H1 (cell line): ENCODE measurements around the gene PDE5A. TPM values are rescaled to one million over a fixed set of nuclear protein-coding genes. Genes with fewer than 3 reads are reported as not detected.

Source experiments
- CTCF ChIA-PET: fragments of 300-600 bp; sonication (Branson Sonifier 250); formaldehyde crosslinking; loops from one replicate; lab custom pipeline; 2021; ENCODE audit not compliant: partially characterized antibody; lab: Charles Lee
- POLR2A ChIA-PET: fragments of 300-600 bp; sonication (Branson Sonifier 250); formaldehyde crosslinking; loops from one replicate; lab custom pipeline; 2021; ENCODE audit warnings: inconsistent platforms; ENCODE audit not compliant: partially characterized antibody; lab: Charles Lee
- DNase-seq, 2 experiments: peaks; one replicate each; pipeline versions ENCODE4 v3.0.0 to v3.0.0-alpha.2; 2010 to 2022; ENCODE audit warnings: low spot score in 2 of 2, low read depth in 1 of 2, mixed read lengths in 1 of 2
- FAIRE-seq: peaks from 2 replicates; lab custom pipeline; 2011; peaks lifted over from hg19 to GRCh38; lab: Jason Lieb, UNC
- H2AFZ ChIP-seq: 2 replicates; pipeline ENCODE4 v1.8.1; 2012; ENCODE audit warnings: low read length, inconsistent platforms
- H2AK5ac ChIP-seq: 2 replicates; pipeline ENCODE4 v1.6.1; 2013; ENCODE audit warnings: low read depth, low read length
- H2BK120ac ChIP-seq: replicated peaks from 2 replicates; pipeline ENCODE3; 2013; ENCODE audit warnings: low read depth, low read length, inconsistent platforms
- H2BK12ac ChIP-seq: 2 replicates; pipeline ENCODE4 v1.6.1; 2013; ENCODE audit warnings: low read depth, low read length
- H2BK15ac ChIP-seq: 2 replicates; pipeline ENCODE4 v1.6.1; 2013; ENCODE audit warnings: low read length
- H2BK20ac ChIP-seq: 2 replicates; pipeline ENCODE4 v1.6.1; 2013; ENCODE audit warnings: low read length
- H2BK5ac ChIP-seq: 2 replicates; pipeline ENCODE4 v1.6.1; 2013; ENCODE audit warnings: low read depth, low read length
- H3K14ac ChIP-seq: 2 replicates; pipeline ENCODE4 v1.6.1; 2013; ENCODE audit warnings: inconsistent platforms; ENCODE audit not compliant: insufficient read length
- H3K18ac ChIP-seq: 2 replicates; pipeline ENCODE4 v1.6.1; 2013; ENCODE audit warnings: low read length; ENCODE audit errors: extremely low read depth
- H3K23ac ChIP-seq: 2 replicates; pipeline ENCODE4 v1.6.1; 2013; ENCODE audit warnings: inconsistent platforms; ENCODE audit not compliant: insufficient read length
- H3K23me2 ChIP-seq: 2 replicates; pipeline ENCODE4 v1.6.1; 2013; ENCODE audit warnings: low read depth, low read length
- H3K27ac ChIP-seq: 2 replicates; pipeline ENCODE4 v1.6.1; 2011; ENCODE audit warnings: low read depth, low read length, inconsistent platforms
- H3K27me3 ChIP-seq, 4 experiments: replicated peaks in 1 of 4; 1 replicate in 1 of 4; 2 replicates in 3 of 4; pipeline versions ENCODE4 v1.6.1 to v1.8.1; 2011 to 2013; ENCODE audit warnings: low read length in 3 of 4, mild to moderate bottlenecking in 3 of 4, inconsistent platforms in 2 of 4, mixed read lengths in 2 of 4, moderate library complexity in 1 of 4; ENCODE audit not compliant: control insufficient read depth in 3 of 4, insufficient read depth in 3 of 4; ENCODE audit errors: extremely low read depth in 1 of 4
- H3K36me3 ChIP-seq, 4 experiments: 2 replicates each; pipeline versions ENCODE4 v1.6.1 to v1.8.1; 2011 to 2013; ENCODE audit warnings: mild to moderate bottlenecking in 4 of 4, low read length in 3 of 4, moderate library complexity in 2 of 4, control low read depth in 1 of 4, inconsistent platforms in 1 of 4; ENCODE audit not compliant: insufficient read depth in 4 of 4, control insufficient read depth in 2 of 4
- H3K4ac ChIP-seq: replicated peaks from 2 replicates; pipeline ENCODE3; 2013; ENCODE audit warnings: low read length, low read depth, mixed read lengths, inconsistent platforms; ENCODE audit not compliant: insufficient read length
- H3K4me1 ChIP-seq, 4 experiments: replicated peaks in 1 of 4; 1 replicate in 1 of 4; 2 replicates in 3 of 4; pipeline versions ENCODE4 v1.6.1 to v1.8.1; 2011 to 2013; ENCODE audit warnings: low read length in 3 of 4, inconsistent platforms in 2 of 4, mixed read lengths in 1 of 4; ENCODE audit not compliant: insufficient read depth in 4 of 4, control insufficient read depth in 3 of 4
- H3K4me2 ChIP-seq, 2 experiments: 2 replicates each; pipeline versions ENCODE4 v1.6.1 to v1.8.1; 2011 to 2013; ENCODE audit warnings: low read depth in 2 of 2, low read length in 2 of 2, control low read depth in 1 of 2, inconsistent platforms in 1 of 2, mild to moderate bottlenecking in 1 of 2; ENCODE audit not compliant: insufficient read depth in 1 of 2
- H3K4me3 ChIP-seq, 4 experiments: fragments of 200-600, 300-600 bp in 1 of 4; sonication (generic), shearing (Covaris generic), sonication (Bioruptor Twin) in 1 of 4; 2 replicates each; pipeline versions ENCODE4 v1.5.1 to v1.8.1; 2011 to 2016; ENCODE audit warnings: low read length in 4 of 4, low read depth in 3 of 4, control low read depth in 2 of 4, inconsistent platforms in 2 of 4, mild to moderate bottlenecking in 2 of 4, mixed read lengths in 1 of 4, moderate library complexity in 1 of 4; ENCODE audit not compliant: insufficient read depth in 2 of 4; ENCODE audit errors: extremely low read depth in 1 of 4
- H3K56ac ChIP-seq: replicated peaks from 2 replicates; pipeline ENCODE3; 2013; ENCODE audit warnings: low read depth, mild to moderate bottlenecking, mixed read lengths, low read length, inconsistent platforms; ENCODE audit not compliant: insufficient read length
- H3K79me1 ChIP-seq: 2 replicates; pipeline ENCODE4 v1.6.1; 2013; ENCODE audit warnings: low read depth, low read length, control low read depth
- H3K79me2 ChIP-seq, 2 experiments: 2 replicates each; pipeline versions ENCODE4 v1.6.1 to v1.8.1; 2012 to 2013; ENCODE audit warnings: low read length in 2 of 2, mild to moderate bottlenecking in 2 of 2, inconsistent platforms in 1 of 2; ENCODE audit not compliant: insufficient read depth in 2 of 2, control insufficient read depth in 1 of 2
- H3K9ac ChIP-seq, 4 experiments: replicated peaks in 1 of 4; 1 replicate in 1 of 4; 2 replicates in 3 of 4; pipeline versions ENCODE4 v1.6.1 to v1.8.1; 2011 to 2013; ENCODE audit warnings: low read depth in 3 of 4, low read length in 3 of 4, control low read depth in 2 of 4, mild to moderate bottlenecking in 2 of 4, moderate library complexity in 2 of 4, inconsistent platforms in 1 of 4; ENCODE audit errors: extremely low read depth in 1 of 4
- H3K9me3 ChIP-seq, 2 experiments: 2 replicates each; pipeline versions ENCODE4 v1.6.1 to v1.8.1; 2012 to 2013; ENCODE audit warnings: mild to moderate bottlenecking in 2 of 2, moderate library complexity in 2 of 2, control low read depth in 1 of 2, inconsistent platforms in 1 of 2, low read depth in 1 of 2, low read length in 1 of 2, mixed read lengths in 1 of 2; ENCODE audit not compliant: insufficient read depth in 2 of 2
- H4K20me1 ChIP-seq, 2 experiments: replicated peaks in 1 of 2; 2 replicates each; pipeline versions ENCODE3 to v1.8.1; 2011 to 2013; ENCODE audit warnings: inconsistent platforms in 2 of 2, low read length in 2 of 2, mild to moderate bottlenecking in 1 of 2; ENCODE audit not compliant: insufficient read depth in 2 of 2, control insufficient read depth in 1 of 2
- H4K5ac ChIP-seq: 2 replicates; pipeline ENCODE4 v1.6.1; 2013; ENCODE audit warnings: low read length, low read depth, mixed read lengths, inconsistent platforms; ENCODE audit not compliant: insufficient read length
- H4K8ac ChIP-seq: 2 replicates; pipeline ENCODE4 v1.8.0; 2013; ENCODE audit warnings: mild to moderate bottlenecking, moderate library complexity, low read length, inconsistent platforms; ENCODE audit not compliant: insufficient read depth; ENCODE audit errors: extremely low read depth
- H4K91ac ChIP-seq: replicated peaks from 2 replicates; pipeline ENCODE3; 2013; ENCODE audit warnings: low read length, mixed read lengths, inconsistent platforms; ENCODE audit not compliant: insufficient read length
- ASH2L ChIP-seq: fragments of 200-600, 300-600 bp; sonication (generic); IDR thresholded peaks from one replicate; pipeline ENCODE4 v1.7.1; 2017; ENCODE audit warnings: low read length
- BACH1 ChIP-seq: IDR thresholded peaks from 2 replicates; pipeline ENCODE4 v1.6.1; 2012; ENCODE audit warnings: low read length, improper control_type of control experiment
- BRCA1 ChIP-seq: IDR thresholded peaks from 2 replicates; pipeline ENCODE4 v1.6.1; 2012; ENCODE audit warnings: low read depth, low read length, improper control_type of control experiment
- CBX5 ChIP-seq: fragments of 300-800, 300-1000 bp; sonication (generic); IDR thresholded peaks from 2 replicates; pipeline ENCODE4 v1.7.1; 2016; ENCODE audit warnings: antibody characterized with exemption, low read length, low read depth
- EZH2 ChIP-seq: fragments of 200-600 bp; sonication (generic); IDR thresholded peaks from 2 replicates; pipeline ENCODE4 v1.7.1; 2012; ENCODE audit warnings: low read depth, mild to moderate bottlenecking, moderate library complexity, low read length, inconsistent platforms; ENCODE audit not compliant: severe bottlenecking
- HDAC2 ChIP-seq, 2 experiments: fragments of 300-600 bp in 1 of 2; sonication (generic) in 1 of 2; IDR thresholded peaks; 2 replicates each; pipeline ENCODE4 v1.6.1; 2011 to 2012; ENCODE audit warnings: low read depth in 2 of 2, low read length in 2 of 2, mild to moderate bottlenecking in 2 of 2, moderate library complexity in 2 of 2, borderline replicate concordance in 1 of 2, inconsistent platforms in 1 of 2
- KDM1A ChIP-seq: fragments of 200-600, 300-600 bp; sonication (generic); IDR thresholded peaks from 2 replicates; pipeline ENCODE4 v1.7.1; 2016; ENCODE audit warnings: mild to moderate bottlenecking, low read length, borderline replicate concordance
- KDM5A ChIP-seq: fragments of 200-600 bp; IDR thresholded peaks from 2 replicates; pipeline ENCODE4 v1.7.1; 2012; ENCODE audit warnings: mild to moderate bottlenecking, low read length, inconsistent platforms, mixed read lengths
- RFX5 ChIP-seq: IDR thresholded peaks from 2 replicates; pipeline ENCODE4 v1.6.1; 2011; ENCODE audit warnings: low read depth, low read length, improper control_type of control experiment, borderline replicate concordance
- SIN3A ChIP-seq, 2 experiments: IDR thresholded peaks in 1 of 2; conservative IDR thresholded peaks in 1 of 2; 2 replicates each; pipeline ENCODE4 v1.6.1; 2011 to 2012; ENCODE audit warnings: low read length in 2 of 2, improper control_type of control experiment in 1 of 2, low read depth in 1 of 2, mild to moderate bottlenecking in 1 of 2
- SP4 ChIP-seq: IDR thresholded peaks from 2 replicates; pipeline ENCODE4 v1.6.1; 2012; ENCODE audit warnings: low read length, inconsistent platforms
- SRF ChIP-seq: IDR thresholded peaks from 2 replicates; pipeline ENCODE4 v1.6.1; 2011; ENCODE audit warnings: mild to moderate bottlenecking, low read depth, low read length, moderate library complexity
- TAF1 ChIP-seq: IDR thresholded peaks from 2 replicates; pipeline ENCODE4 v1.6.1; 2011; ENCODE audit warnings: mild to moderate bottlenecking, low read depth, low read length
- TEAD4 ChIP-seq: IDR thresholded peaks from 2 replicates; pipeline ENCODE4 v1.6.1; 2012; ENCODE audit warnings: low read depth, low read length, inconsistent platforms, mixed read lengths
- WGBS, 2 experiments: shearing (Covaris generic) in 1 of 2; methylation state at CpG; one replicate each; pipeline versions ENCODE4 v1.1.6 to v1.1.7; 2013 to 2015; ENCODE audit warnings: low lambda C conversion rate in 2 of 2, mixed read lengths in 2 of 2, inconsistent platforms in 1 of 2, low coverage in 1 of 2, missing lambda C conversion rate in 1 of 2; ENCODE audit not compliant: insufficient replicate concordance in 2 of 2, insufficient coverage in 1 of 2, insufficient read length in 1 of 2; ENCODE audit errors: extremely low coverage in 1 of 2, missing lambda C conversion rate in 1 of 2; 5-methylcytosine and 5-hydroxymethylcytosine counted together
- polyA plus RNA-seq, 7 experiments: library from polyadenylated mRNA; depleted of rRNA in 3 of 7; stranded (reverse) in 5 of 7; unstranded in 2 of 7; fragments of >200 nt in 5 of 7; fragments of 200-250 nt in 2 of 7; gene quantifications; 1 replicate in 5 of 7; 2 replicates in 1 of 7; 4 replicates in 1 of 7; pipeline versions ENCODE4 v1.2.1 to v1.2.3, GENCODE V29; 2011 to 2013; ENCODE audit warnings: missing spikeins in 2 of 7, mixed read lengths in 2 of 7
- total RNA-seq: library from RNA; stranded (reverse); fragmentation: NEBNext Ultra II Directional; extraction: Animal tissue kit (Norgen Biotek cat#: 25700); gene quantifications from 2 replicates; pipeline ENCODE4 v1.2.1, GENCODE V29; 2021

Gene PDE5A
- total and polyA plus RNA-seq, 2 of the 8 experiments (the other 6 are each of a cell fraction or from before 2014, with no cell fraction given) = 5.6 to 32.4 TPM

DNA sequence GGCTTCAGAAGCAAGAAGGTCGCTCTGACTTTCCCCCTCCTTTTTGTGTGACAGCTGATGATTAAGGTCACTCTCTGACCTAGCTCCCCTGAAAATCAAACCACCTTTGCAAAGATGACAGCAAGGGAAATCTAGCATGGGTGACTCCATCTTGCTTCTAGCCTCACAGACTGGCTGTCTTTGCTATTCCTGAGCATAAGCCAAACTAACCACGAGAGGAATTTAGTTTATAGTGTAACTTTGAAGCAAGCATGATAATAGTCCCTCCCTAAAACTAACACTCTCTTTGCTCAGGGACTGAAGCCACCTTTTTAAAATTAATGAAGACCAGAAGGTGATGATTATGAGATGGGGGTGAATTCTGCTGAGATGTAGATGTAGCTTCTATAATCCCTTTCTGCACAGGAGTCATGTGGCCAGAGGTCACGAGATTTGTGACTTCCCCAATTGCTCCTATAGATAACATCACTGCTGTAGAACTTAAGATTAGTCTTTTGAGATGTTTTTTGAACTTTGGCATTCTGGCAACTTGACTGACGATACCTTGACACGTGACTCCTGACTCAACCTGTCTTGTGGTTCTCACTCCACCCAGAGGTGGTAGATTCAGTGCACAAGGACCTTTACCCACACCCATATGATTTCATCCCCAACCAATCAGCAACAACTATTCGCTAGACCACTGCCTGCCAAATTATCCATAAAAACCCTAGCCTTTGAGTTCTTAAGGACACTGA is 14.9 kb upstream of the PDE5A start:
- ChIA-PET POLR2A (no interaction called here), CTCF (interaction anchor here (0.7 kb wide), 1 partner anchor 37 kb away, joined by 3 read pairs; no protein-coding TSS in a partner anchor)
- H3K23ac ChIP-seq = no peak overlapping the region
- no peaks in the 10 kb centered on the region for H3K4me1 ChIP-seq
- DNase-seq (no peak), FAIRE-seq (no peak)
- H3K18ac ChIP-seq = no peak overlapping the region
- H3K79me2 ChIP-seq = no peaks in the 10 kb centered on the region
- no peak overlapping the region for H2BK12ac ChIP-seq
- no peaks in the 10 kb centered on the region for H3K23me2 ChIP-seq
- H3K4ac ChIP-seq = no peak overlapping the region
- H3K56ac ChIP-seq = no peak overlapping the region
- H2AK5ac ChIP-seq = no peak overlapping the region
- H3K9ac ChIP-seq = no peak overlapping the region
- H4K20me1 ChIP-seq = no peaks in the 10 kb centered on the region
- H3K36me3 ChIP-seq = no peaks in the 10 kb centered on the region
- H3K14ac ChIP-seq = no peak overlapping the region
- no peak overlapping the region for H3K4me2 ChIP-seq
- H3K79me1 ChIP-seq = no peaks in the 10 kb centered on the region
- H2BK5ac ChIP-seq = no peak overlapping the region
- H3K27ac ChIP-seq = no peak overlapping the region
- no peak overlapping the region for H2AFZ ChIP-seq
- H4K5ac ChIP-seq = no peak overlapping the region
- H2BK120ac ChIP-seq = no peak overlapping the region
- H2BK20ac ChIP-seq = no peak overlapping the region
- H2BK15ac ChIP-seq = no peak overlapping the region
- H3K4me3 ChIP-seq = no peak overlapping the region
- no peaks in the 10 kb centered on the region for H3K9me3 ChIP-seq
- no peaks in the 10 kb centered on the region for H3K27me3 ChIP-seq
- H4K91ac ChIP-seq = no peak overlapping the region
- 90% methylated on average over 6 of the region's 6 CpGs; no CpG with 5 or more reads in 1 of the 2 experiments for WGBS, 2 experiments
- no peak overlapping the region for H4K8ac ChIP-seq
- TF ChIP-seq EZH2 = no peak
- TF ChIP-seq CBX5 = no peak
- TF ChIP-seq SIN3A (conservative IDR thresholded peaks at IDR 0.05 in 1 of 2, IDR thresholded peaks at IDR 0.05 in 1 of 2; ENCODE audit: low read depth in 1 of 2, low read length in 2 of 2) = no peak
- no peak for TF ChIP-seq TAF1
- TF ChIP-seq SRF = no peak
- no peak for TF ChIP-seq KDM1A
- no peak for TF ChIP-seq SP4
- TF ChIP-seq BRCA1 = no peak
- no peak for TF ChIP-seq KDM5A
- TF ChIP-seq TEAD4 = no peak
- no peak for TF ChIP-seq HDAC2 (IDR thresholded peaks at IDR 0.05; ENCODE audit: borderline replicate concordance in 1 of 2, low read depth in 2 of 2, low read length in 2 of 2)
- no peak for TF ChIP-seq ASH2L
- no peak for TF ChIP-seq BACH1
- TF ChIP-seq RFX5 = no peak
